HG03196 (cell line): ENCODE measurements around the gene NAE1.

Source experiments
- ATAC-seq: cut with Tn5 transposase; IDR thresholded peaks from one replicate; pipeline ENCODE4 v1.9.1; 2021; ENCODE audit not compliant: unreplicated experiment

Gene NAE1

DNA sequence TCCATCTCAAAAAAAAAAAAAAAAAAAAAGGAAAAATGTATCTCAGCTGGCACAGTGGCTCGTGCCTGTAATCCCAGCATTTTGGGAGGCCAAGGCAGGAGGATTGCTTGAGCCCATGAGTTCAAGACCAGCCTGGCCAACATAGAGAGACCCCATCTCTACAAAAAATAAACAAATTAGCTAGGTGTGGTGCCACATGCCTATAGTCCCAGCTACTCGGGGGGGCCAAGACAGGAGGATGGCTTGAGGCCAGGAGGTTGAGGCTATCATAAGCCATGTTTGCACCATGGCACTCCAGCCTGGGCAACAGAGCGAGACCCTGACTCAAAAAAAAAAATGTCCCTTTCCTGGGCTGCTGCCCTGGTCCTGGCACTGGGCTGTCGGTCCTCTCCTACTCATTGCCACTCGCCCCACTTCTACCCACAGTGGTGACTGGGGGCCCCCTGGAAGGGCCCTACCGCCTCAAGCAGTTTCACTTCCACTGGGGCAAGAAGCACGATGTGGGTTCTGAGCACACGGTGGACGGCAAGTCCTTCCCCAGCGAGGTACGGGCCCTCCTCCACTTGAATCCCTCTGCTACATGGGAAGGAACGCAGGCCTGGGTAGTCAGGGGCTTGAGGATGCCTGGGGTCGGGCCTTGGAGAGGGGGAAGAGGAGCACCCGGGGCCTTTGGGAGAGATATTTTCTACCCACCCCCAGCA lies 19.5 kb upstream of the NAE1 start:
- ATAC-seq: no peak

DNA sequence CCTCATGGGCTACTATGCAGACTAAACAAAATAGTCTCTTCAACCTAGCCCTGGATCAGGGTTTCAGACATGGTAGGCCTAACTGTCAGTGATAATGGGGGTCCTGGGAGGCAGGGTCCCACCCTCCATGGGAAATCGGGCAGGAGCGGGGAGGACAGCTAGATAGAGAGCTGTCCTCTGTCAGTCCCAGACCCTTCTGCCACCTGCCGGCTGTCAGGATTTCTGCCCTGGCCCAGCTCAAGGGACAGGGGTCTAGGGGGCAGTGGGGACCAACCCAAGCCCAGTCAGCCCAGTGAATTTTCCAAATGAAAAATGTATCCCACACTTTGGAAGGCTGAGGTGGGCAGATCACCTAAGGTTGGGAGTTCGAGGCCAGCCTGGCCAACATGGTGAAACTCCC lies 18.8 kb upstream of the NAE1 start:
- no peak for ATAC-seq

DNA sequence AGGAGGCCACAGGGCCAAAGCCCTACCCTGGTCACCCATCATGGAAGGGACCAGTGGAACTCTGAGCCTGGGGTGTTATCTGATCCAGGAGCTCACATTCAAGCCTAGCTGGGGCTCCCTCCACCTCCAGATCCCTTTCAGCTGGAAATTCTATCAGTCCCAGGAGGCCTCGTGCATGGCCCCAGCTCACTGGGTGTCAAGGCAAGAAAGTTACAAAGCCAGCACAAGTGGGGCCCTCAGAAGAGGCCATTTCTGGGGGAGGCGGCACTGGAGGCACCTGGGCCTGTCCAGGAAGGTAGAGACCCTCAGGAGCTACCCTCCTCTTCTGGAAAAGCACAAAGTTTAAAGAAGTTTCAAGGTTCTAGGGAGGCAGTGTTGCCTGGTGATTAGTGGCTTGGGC lies 18.2 kb upstream of the NAE1 start:
- no peak for ATAC-seq

- ATAC-seq: no peak
These were observed 17.4 kb upstream of the NAE1 start for GRCh38 chr16:66848172-66848571.

DNA sequence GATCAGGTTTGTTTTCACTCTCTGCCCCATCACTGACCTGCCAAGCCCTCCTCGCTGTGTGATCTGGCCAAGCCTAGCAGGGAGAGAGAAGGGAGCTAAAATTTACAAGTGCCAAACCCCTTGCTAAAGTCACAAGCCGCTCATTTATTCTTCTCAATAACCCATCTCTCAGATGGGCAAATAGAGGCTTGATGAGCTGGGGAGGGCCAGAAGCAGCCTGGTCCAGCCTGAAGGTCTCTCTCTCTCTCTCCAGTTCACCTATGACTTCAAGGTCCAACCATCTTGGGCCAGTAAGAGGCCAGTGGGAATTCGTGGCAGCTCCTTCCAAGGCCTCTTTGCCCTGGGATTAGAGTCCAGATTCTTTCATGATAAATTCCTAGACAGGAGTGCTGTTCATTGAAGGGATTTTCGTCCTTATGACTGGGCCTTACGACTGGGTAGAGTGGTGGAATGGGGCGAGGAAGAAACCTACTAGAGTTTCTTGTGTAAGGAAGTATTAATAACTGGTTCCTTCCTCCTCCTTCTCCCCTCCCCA lies 16.8 kb upstream of the NAE1 start:
- ATAC-seq: no peak

DNA sequence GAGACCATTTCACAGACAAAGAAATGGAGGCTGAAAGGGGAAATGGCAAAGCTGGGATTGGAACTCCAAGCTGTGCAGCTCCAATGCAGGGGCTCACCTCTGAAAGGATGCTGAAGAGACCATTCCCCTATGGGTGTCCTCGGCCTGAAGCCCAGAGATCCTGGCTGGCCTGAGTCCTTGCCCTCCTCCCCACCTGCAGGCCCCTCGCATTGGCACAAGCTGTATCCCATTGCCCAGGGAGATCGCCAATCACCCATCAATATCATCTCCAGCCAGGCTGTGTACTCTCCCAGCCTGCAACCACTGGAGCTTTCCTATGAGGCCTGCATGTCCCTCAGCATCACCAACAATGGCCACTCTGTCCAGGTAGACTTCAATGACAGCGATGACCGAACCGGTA lies 16.1 kb upstream of the NAE1 start:
- no peak for ATAC-seq

GRCh38 chr16:66846266-66846665 lies 15.5 kb upstream of the NAE1 start:
- ATAC-seq: no peak

DNA sequence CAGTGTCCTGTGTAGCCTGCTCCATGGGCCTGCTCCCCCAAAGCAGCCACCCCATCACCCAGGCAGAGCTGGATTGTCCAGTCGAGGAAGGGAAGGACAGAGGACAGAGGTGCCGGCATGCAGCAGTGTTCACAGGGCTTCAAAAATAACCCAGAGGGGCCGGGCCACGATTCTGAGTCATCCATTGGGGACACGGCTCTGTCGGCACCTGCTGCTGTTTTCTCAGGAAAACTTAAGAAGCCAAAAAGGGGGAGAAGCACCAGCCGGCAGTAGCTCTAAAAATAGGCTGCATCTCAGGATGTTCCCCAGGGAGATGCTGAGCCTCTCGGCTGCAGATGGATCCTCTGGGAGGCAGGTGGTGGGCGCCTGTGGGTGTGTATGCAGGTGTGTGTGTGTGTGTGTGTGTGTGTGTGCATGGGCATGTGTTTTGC lies 15.0 kb upstream of the NAE1 start:
- no peak for ATAC-seq

DNA sequence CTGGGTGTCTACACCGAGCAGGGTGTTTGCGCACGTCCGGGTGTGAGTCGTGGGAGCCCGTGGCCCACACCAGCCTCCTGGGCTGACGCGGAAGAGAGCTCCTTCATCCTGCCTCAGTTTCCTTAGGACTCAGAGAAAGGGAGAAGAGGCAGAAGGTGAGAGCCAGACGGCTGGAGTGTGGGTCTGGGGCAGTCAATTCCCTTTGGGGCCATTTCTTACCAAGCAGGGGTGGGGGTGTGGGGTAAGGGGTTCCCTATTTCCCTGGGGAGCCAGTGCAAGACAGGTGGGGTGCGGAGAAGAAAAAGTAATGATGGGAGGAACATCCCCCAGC lies 14.3 kb upstream of the NAE1 start:
- no peak for ATAC-seq

DNA sequence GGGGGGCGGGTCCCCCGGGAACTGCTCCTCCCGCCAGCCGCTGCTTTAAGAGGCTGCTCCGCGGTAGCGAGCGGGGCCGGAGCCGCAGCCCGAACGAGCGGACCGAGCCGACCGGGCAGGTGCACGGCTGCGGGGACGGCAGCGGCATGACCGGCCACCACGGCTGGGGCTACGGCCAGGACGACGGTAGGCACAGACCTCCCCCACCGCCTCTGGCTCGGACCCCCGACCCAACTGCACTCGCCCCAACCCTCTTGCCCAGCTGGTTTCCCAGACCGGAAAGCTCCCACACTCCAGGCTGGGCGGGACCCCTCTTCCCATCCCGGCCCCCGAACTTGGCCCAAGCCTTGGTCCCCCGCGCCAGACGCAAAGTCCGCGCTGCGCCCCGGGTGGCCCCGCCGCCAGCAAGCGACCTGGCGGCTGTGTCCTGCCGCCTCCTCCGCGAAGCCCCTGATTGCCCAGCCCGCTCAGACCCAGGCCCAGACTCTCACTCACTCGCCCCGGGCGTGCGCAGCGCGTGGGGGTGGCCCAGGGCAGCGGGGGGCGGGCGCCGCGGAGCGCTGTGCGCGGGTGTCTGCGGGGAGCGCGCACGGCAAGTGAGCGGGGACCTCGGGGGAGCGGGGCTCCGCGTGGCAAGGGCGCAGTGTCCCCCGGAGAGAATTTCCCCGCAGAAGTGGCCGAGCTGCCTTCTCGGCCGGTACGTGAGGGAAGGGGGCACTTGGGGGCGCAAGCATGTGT lies 13.7 kb upstream of the NAE1 start, which contains the start of gene CA7:
CA7 (plus strand) TSS at position 73 of the 738 bp plus-strand sequence; CDS start at position 147, 74 bp downstream.
- ATAC-seq: no peak

- ATAC-seq: no peak
These were observed 13.2 kb upstream of the NAE1 start for GRCh38 chr16:66844009-66844341.

- ATAC-seq: no peak
These were observed 12.4 kb upstream of the NAE1 start for GRCh38 chr16:66843191-66843590.

DNA sequence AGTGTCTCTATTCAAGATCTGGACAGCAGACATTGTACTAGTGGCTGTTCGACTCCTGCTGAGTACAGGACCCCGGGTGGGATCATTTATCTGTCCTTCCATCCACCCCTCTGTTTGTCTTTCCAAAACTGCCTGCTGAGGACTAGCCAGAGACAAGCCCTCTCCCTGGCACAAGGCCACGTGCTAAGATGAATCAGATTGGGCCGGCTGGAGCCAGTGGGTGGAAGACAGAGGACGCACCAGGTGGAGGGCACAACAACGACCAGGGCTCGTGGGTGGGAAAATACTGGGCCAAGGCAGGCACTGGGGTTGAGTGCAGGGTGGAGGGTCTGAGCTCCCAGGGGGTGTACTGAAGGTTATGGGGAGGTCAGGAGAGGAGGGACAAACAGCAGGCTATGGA lies 12.0 kb upstream of the NAE1 start:
- no peak for ATAC-seq

DNA sequence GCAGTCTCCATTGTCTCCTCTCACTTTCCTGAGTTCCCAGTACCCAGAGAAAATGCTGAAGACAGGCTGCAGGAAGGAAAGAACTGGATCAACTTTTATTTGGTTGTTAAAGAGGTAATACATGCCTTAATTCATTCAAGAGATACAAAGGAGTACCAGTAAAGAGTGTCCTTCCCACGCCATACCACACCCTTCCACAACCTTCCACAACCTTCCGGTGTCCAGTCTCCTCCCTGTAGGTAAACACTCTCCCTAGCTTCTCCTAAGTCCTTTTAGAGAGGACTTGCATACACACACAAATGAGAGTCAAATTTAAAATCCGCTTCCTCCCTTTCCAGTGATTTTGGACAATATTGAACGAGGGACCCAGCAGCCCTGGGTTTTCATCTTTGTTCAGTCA lies 10.6 kb upstream of the NAE1 start:
- ATAC-seq: no peak

DNA sequence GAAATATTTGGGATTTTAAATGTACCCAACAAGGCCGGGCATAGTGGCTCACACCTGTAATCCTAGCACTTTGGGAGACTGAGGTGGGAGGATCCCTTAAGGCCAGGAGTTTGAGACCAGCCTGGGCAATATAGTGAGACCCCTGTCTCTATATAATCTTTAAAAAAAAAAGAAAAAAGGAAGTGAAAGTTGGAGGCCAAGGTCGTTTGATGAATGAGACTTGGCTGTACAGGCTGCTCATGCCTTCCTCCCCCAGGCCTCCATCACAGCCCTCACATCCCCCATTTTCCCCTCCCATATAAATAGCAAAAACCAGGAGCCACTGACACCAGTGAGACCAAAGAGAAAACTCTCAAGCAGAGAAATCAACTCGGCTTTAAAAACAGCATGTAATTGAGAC lies 10.1 kb upstream of the NAE1 start:
- no peak for ATAC-seq

DNA sequence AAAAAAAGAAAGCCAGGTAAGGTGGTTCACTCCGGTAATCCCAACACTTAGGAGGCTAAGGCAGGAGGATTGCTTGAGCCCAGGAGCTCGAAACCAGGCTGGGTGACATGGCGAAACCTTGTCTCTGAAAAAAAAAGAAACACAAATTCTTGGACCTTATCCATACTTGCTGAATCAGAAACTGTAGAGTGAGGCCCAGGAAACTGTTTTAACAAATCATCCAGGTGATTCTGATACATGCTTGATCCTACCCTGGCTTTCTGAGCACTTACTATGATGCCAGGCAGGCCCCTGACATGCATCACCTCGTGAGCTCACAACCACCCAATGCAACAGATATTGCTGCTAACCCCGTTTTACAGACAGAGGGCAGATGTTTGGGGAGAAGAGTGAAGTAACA lies 4.0 kb upstream of the NAE1 start:
- no peak for ATAC-seq

DNA sequence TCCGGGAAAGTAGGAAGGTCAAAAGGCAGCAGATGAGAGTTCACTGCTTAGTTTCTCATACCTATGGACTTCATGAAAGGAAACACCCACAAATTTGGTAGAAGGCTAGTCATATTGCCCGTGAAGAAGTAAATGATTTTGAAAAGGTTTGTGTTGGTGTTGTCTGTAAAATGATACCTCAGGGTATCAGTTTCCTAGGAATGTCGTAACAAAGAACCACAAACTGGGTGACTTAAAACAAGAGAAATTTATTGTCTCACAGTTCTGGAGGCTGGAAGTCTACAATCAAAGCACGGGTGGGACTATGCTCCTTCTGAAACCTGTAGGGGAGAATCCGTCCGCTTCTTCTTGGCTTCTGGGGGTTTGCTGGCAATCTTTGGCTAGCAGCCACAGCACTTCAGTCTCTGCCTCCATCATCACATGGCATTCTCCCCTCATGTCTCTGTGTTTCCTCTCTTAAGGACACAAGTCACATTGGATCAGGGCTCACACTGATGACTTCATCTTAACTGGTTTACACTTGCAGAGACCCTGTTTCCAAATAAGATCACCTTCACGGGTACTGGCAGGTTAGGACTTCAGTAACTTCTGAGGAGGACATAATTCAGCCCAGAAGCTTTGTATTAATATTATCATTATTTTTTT lies 2.0 kb upstream of the NAE1 start:
- ATAC-seq: no peak

GRCh38 chr16:66832190-66832589 lies 1.4 kb upstream of the NAE1 start:
- ATAC-seq: no peak

DNA sequence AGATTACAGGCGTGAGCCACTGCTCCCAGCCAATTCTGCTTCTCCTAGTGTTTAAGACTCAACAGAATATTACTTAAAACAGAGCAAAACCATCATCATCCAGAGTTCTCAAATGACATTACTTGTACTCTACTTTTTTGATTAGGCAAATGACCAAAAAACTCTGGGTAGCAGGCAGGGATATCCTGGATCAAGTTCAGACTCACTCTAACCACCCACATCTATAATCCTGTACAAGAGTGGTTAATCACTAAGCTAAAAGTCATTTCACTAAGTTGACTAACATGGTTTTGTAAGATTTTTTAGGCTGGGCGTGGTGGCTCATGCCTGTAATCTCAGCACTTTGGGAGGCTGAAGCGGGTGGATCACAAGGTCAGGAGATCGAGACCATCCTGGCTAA lies 6.8 kb downstream of the NAE1 start:
- ATAC-seq: no peak

DNA sequence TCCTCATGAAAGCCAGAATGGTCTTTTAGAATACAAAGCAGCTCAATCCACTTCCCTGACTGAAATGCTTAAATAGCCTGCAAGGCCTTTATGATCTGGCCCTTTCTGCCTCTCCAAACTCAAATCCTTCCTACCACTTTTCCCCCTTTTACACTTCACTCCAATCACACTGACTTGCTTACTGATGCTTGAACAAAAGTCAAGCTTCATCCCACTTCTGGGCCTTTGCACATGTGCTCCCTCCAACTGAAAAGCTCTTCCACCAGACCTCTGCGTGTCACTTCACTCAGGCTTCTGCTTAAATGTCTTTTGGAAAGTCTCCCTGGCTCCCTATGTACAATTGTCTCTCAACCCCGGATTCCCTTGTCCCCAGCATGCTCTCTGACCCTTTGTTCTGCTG lies 16.0 kb downstream of the NAE1 start:
- no peak for ATAC-seq

DNA sequence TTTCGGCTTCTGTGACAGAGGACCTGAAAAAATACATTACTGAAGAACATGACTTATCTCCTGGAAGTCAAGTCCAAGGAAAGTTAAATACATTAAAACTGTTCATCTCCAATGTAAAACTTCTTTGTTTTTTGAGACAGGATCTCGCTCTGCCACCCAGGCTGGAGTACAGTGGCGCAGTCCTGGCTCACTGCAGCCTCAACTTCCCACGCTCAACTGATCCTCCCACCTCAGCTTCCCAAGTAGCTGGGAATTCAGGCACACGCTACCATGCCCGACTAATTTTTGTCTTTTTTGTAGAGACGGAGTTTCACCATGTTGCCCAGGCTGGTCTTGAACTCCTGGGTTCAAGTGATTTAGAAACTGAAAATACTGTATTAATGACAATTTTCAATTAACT lies 19.7 kb downstream of the NAE1 start:
- ATAC-seq: no peak

GRCh38 chr16:66810391-66810790 lies 20.4 kb downstream of the NAE1 start:
- no peak for ATAC-seq
